BE2C (cell line): ENCODE measurements around the gene GADL1. TPM values are rescaled to one million over a fixed set of nuclear protein-coding genes. Genes with fewer than 3 reads are reported as not detected.

Source experiments
- DNase-seq: peaks from one replicate; pipeline ENCODE4 v3.0.0-alpha.2; 2020
- H3K27me3 ChIP-seq: fragments of 250-450 bp; sonication (Bioruptor Pico); 2 replicates; pipeline ENCODE4 v1.5.1; 2020; ENCODE audit warnings: mild to moderate bottlenecking
- H3K36me3 ChIP-seq: fragments of 250-450 bp; sonication (Bioruptor Pico); 2 replicates; pipeline ENCODE4 v1.5.1; 2020; ENCODE audit warnings: mild to moderate bottlenecking
- H3K4me1 ChIP-seq: fragments of 250-450 bp; sonication (Bioruptor Pico); 2 replicates; pipeline ENCODE4 v1.5.1; 2020
- H3K4me3 ChIP-seq: 2 replicates; pipeline ENCODE4 v1.5.1; 2011; ENCODE audit warnings: low read depth, low read length
- H3K9me3 ChIP-seq: fragments of 250-450 bp; sonication (Bioruptor Pico); 2 replicates; pipeline ENCODE4 v1.5.1; 2020
- CTCF ChIP-seq: IDR thresholded peaks from 2 replicates; pipeline ENCODE4 v1.5.1; 2012; ENCODE audit warnings: mild to moderate bottlenecking, low read depth, low read length
- polyA plus RNA-seq: library from polyadenylated mRNA; unstranded; fragments of >200 nt; gene quantifications from one replicate; pipeline ENCODE4 v1.2.1, GENCODE V29; 2012; ENCODE audit warnings: low read depth, missing spikeins; ENCODE audit not compliant: insufficient read length, insufficient read depth

The GADL1 gene
- polyA plus RNA-seq = not detected

- peak; percentile 5 for DNase-seq
- TF ChIP-seq CTCF = no peak
- Histone ChIP-seq H3K27me3 (peaks cover 29% of the 10 kb centered on the region), H3K4me1 (no peaks in the 10 kb centered on the region), H3K9me3 (no peaks in the 10 kb centered on the region), H3K36me3 (no peaks in the 10 kb centered on the region), H3K4me3 (no peak within 1 kb of the TSS)
Measured at GRCh38 chr3:30894521-30895251, at the start of gene GADL1. TSS of gene GADL1 (minus strand) at chr3:30894661. CDS start at chr3:30894614, 47 bp downstream.

- Histone ChIP-seq H3K4me1 (no peaks in the 10 kb centered on the region), H3K36me3 (no peaks in the 10 kb centered on the region), H3K27me3 (no peaks in the 10 kb centered on the region), H3K4me3 (no peak overlapping the region), H3K9me3 (no peaks in the 10 kb centered on the region)
- DNase-seq = no peak
- no peak for TF ChIP-seq CTCF
Measured at GRCh38 chr3:30944124-30944523, 49.7 kb upstream of the GADL1 start.

- Histone ChIP-seq H3K4me1 (no peaks in the 10 kb centered on the region), H3K4me3 (no peak overlapping the region), H3K27me3 (no peaks in the 10 kb centered on the region), H3K9me3 (no peaks in the 10 kb centered on the region), H3K36me3 (no peaks in the 10 kb centered on the region)
- TF ChIP-seq CTCF = no peak
- DNase-seq = no peak
Measured at GRCh38 chr3:30943206-30943605, 48.7 kb upstream of the GADL1 start.

GRCh38 chr3:30941342-30941741 is 46.9 kb upstream of the GADL1 start:
- TF ChIP-seq CTCF = no peak

GRCh38 chr3:30940740-30941139 is 46.3 kb upstream of the GADL1 start:
- DNase-seq = no peak
- no peak for TF ChIP-seq CTCF
- H3K27me3 ChIP-seq = no peaks in the 10 kb centered on the region
- H3K4me3 ChIP-seq = no peak overlapping the region
- H3K4me1 ChIP-seq = no peaks in the 10 kb centered on the region
- no peaks in the 10 kb centered on the region for H3K36me3 ChIP-seq
- no peaks in the 10 kb centered on the region for H3K9me3 ChIP-seq

More at GRCh38 chr3:30941342-30941741, 46.9 kb upstream of the GADL1 start:
- no peak for DNase-seq
- H3K4me3 ChIP-seq = no peak overlapping the region
- no peaks in the 10 kb centered on the region for H3K27me3 ChIP-seq
- no peaks in the 10 kb centered on the region for H3K4me1 ChIP-seq
- no peaks in the 10 kb centered on the region for H3K36me3 ChIP-seq
- H3K9me3 ChIP-seq = no peaks in the 10 kb centered on the region

GRCh38 chr3:30934208-30934550 is 39.7 kb upstream of the GADL1 start:
- no peaks in the 10 kb centered on the region for H3K9me3 ChIP-seq
- no peaks in the 10 kb centered on the region for H3K27me3 ChIP-seq
- H3K36me3 ChIP-seq = no peaks in the 10 kb centered on the region
- DNase-seq = no peak
- H3K4me1 ChIP-seq = no peaks in the 10 kb centered on the region
- TF ChIP-seq CTCF = no peak
- no peak overlapping the region for H3K4me3 ChIP-seq
